HG03460 (cell line): ENCODE data around the gene STAT4.
"Not testable (repeated sequence)": the region's sequence is repeated elsewhere in the genome, so short reads cannot be mapped to it uniquely, and the experiment has no call there.

Experiments
- ATAC-seq: cut with Tn5 transposase; IDR thresholded peaks from one replicate; pipeline ENCODE4 v1.9.1; 2021; ENCODE audit not compliant: unreplicated experiment

The STAT4 gene

GRCh38 chr2:190999949-191000665, 150.7 kb downstream of the STAT4 start:
- no peak for ATAC-seq

DNA sequence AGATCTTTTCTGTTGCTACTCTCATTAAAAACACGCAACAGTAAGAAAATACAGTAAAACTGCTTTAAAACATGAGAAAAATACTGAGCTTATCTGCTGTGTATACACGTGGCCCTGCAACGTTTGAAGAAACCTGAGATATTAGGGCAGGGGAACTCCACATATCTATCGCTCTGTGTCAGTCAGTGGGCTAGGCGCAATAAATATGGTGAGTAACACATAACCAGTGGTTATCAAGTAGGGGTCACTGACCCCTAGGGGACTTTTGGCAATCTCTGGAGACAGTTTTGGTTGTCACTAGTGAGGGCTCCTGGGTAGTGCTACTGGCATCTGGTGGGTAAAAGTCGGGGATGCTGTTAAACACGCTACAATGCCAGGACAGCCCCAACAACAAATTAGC, 151.7 kb downstream of the STAT4 start:
- ATAC-seq = no peak

DNA sequence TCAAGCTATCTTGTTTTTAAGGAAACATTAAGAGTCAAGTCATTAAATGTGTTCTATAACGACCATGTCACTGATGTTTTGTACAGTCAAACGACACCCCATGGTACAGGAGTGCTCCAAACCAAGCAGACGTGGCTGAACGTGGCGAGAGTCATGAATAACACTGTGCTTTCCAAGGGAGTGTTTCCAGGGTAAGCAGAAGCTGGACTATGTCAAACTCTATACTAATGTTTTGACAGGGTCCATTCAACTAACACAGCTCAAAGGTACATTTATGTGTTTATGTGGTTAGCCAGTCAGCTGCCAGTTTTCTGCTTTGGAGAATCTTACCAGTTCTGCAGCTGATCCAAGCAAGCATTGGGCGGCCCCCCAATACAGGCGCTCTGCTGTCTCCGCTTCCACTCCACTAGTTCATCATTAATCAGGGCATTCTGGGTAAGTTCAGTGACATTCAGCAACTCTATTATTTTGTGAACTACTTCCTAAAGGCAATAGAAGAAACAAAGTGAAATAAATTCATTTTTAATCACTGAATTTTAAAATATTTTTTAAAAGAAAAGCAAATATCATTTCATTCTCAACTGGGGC, 153.2 kb downstream of the STAT4 start:
- ATAC-seq = no peak

- no peak for ATAC-seq
Measured at GRCh38 chr2:190996947-190997346, 153.8 kb downstream of the STAT4 start.

- no peak for ATAC-seq
Measured at GRCh38 chr2:190996338-190996946, 154.4 kb downstream of the STAT4 start.

DNA sequence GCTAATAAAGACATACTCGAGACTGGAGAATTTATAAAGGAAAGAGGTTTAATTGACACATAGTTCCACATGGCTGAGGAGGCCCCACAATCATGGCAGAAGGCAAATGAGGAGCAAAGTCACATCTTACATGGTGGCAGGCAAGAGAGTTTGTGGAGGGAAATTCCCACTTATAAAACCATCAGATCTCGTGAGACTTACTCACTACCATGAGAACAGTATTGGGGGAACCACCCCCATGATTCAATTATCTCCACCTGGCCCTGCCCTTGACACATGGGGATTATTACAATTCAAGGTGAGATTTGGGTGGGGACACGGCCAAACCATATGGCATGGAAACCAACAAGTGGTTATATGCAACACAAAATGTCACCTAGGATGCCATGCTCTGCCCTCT, 155.5 kb downstream of the STAT4 start:
- not testable (repeated sequence) for ATAC-seq

GRCh38 chr2:190994148-190994547, 156.6 kb downstream of the STAT4 start:
- ATAC-seq = no peak

GRCh38 chr2:190993292-190993643, 157.5 kb downstream of the STAT4 start:
- ATAC-seq = no peak

DNA sequence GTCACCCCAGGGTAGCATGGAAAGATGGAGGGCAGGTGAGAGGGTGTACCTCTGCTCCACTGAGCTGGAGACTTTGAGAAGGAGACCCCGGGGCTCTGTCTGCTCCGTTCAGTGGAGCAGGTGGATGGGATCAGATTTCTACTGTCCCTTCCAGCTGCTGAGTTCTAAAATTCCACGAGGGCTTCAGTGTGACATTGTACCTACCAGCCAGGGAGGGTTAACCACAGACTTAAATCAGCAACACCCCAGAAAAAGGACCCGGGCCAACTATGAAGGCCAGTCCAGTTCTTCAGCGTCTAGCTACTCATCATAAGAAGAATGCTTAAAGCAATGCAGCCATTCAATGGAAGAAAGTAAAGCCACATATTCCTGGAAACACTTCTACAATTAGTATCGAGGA, 160.7 kb downstream of the STAT4 start:
- ATAC-seq = no peak

DNA sequence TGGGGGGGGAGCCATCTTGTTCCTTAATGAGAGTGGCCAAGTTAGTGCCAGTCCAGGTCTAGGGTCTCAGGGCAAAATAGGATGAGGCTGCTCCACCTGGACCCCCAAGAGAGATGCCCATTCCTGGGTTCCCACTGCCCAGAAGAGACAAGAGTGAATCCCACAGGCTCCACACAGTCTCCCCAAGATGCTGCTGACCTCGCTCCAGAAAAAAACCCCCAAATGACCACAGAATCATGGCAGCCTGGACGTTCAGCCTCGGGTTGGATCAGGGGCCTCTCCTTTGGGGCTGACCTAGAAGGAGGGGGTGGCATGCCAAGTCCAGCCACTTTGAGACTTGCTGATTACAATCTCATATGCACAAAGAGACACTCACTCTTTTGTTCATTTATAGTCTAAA, 161.9 kb downstream of the STAT4 start:
- ATAC-seq = no peak

DNA sequence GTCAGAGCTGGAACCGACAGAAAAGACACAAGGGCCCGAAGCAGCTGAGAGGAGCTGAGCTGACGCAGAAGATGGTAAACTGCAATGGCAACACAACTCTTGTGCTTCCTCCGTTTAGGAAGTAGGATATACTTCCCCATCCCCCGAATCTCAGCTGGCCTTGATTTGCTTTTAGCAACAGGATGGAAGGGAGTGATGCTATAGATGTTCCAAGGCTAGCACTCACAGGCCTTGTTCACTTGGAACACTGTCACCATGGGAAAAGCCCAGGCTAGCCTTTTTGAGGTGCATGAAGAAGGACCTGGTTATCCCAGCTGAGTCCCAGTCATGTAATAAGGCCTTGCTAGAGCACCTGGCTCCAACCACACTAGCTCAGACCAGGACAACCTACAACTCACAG, 162.9 kb downstream of the STAT4 start:
- ATAC-seq = no peak

DNA sequence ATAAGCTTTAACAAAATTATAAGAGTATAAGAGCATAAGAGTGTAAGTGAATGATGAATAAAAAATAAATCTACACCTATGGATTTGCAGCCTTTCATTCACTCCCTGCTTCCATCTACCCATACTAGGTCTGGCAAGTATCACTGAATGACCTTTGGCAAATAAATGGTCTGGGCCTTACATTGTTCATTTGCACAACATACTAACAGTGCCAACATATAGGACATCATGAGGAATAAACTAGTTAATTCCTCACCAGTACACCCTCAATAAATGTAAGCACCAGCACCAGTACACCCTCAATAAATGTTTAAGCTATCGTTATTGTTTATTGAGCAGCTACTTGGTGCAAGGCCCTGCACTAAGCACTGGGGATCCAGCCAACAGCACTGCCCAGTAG, 163.7 kb downstream of the STAT4 start:
- no peak for ATAC-seq

DNA sequence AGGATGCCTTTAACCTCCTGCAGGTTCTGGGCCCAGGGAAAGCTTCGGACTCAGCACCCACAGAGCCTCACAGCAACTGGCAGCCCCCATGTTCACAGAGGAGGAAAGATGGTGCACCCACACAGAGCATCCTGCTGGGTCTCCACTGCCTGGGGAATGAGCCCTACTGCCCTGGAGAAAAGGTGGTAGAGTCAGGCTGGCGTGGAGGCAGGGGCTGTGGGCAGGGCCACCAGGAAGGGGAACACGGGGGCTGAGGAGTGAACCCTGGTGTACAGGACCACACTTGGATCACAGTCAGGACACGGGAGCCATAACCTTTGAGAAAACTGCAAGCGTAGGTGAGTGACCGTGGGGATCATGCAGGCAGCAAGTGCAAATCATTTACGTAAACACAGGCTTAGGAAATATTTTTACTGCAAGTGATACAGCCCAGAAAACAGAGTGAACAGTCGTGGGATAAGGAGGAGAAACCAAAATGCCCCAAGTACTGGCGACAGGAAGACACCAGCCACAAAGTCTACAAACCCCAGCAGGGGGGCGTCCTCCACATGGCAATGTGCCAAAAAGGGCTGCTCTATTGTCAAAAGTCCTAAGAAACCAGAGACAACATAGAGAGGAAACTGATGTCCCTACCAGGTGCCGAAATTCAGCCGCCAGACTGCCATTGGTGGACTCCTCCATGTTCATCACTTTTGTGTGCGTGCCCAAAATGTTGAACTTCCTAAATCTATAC, 164.4 kb downstream of the STAT4 start:
- ATAC-seq = no peak

DNA sequence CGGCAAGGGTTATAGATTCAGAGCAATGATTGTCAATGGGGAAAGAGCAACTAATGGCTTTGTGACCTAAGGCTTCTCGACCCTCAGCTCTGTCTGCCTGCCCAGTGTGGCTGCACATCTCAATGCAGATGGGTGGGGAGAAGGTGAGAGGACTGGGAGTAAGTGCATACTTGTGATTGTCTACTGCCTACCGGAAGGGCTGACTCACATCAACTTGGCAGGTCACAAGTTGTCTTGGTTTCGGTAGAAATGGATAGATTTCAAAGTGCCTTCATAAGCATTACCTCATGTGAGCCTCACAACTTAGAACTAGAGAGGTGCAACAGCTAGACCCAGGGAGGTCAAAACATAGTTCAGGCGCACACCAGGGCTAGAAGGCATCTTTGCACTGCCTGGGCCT, 166.2 kb downstream of the STAT4 start:
- no peak for ATAC-seq

DNA sequence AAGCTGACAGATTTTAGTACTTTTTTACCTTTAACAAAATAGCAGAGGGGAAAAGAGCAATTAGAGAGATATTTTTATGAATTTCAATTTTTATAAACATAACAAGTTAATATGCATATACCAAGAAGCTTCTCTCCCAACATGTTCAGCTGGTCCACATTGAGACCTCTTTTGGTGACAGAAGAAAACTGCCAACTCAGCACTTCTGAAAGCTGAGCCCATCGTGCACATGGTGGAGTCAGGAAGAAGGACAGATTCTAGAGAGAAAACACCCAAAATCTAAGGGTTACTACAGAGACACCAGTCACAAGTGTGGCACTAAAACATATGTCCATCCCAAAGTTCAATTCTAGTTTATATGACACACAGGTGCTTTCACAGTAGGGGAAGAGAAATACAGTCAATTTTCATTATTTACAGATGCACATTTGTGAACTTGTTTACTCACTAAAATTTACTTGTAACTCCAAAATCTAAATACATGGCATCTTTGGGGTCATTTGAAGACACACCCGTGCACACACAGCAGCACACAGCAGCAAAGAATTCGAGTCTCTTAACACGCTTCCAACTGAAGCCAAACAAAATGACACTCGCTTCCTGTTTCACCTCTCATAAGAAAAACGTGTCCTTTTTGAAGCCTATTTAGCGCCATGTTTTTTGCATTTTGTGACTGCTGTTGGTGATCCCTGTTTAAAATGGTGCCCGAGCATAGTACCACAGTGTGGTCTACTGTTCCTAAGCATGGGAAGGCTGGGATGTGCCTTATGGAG, 168.3 kb downstream of the STAT4 start:
- ATAC-seq = no peak

DNA sequence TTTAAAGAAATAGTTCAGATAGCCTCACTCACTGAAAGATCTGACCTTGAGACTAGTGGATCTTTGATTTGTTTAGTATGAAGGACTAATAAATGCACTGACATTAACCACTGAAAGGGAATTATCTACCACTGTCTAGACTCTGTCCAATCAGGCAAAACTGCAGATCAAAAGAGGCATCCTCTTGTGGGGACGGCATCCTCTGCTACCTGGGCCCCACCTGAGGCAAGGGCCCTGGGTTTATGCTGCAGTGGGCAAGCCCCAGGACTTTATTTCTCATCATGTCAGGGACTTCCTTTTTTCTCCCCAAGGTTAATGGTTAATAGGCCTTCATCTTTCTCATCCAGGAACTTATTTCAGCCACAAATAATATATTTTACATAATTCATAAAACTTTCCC, 169.1 kb downstream of the STAT4 start:
- no peak for ATAC-seq

DNA sequence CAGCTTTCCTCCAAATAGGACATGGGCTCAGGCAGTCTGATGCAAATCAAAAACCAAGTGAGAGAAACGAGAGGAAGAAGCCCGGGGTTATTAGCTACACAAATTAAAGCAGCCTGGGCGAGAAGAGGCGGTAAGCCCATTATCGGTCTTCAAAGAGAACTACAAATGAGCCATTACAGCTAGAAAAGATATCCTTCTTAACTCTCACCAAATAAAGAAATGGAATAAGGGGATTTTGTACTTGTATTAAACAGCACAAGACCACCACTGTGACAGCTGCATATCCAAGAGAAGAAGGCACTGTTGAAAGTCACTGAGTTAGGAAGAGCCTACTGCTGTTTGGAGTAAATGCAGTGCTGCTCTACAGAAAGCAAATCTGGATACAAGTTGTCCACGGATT, 169.5 kb downstream of the STAT4 start:
- ATAC-seq = no peak

- ATAC-seq = no peak
Measured at GRCh38 chr2:190980630-190981209, 170.1 kb downstream of the STAT4 start.

- no peak for ATAC-seq
Measured at GRCh38 chr2:190979906-190980629, 170.7 kb downstream of the STAT4 start.
